ENCODE measurements around the gene DIAPH2. TPM values are rescaled to one million over a fixed set of nuclear protein-coding genes. Genes with fewer than 3 reads are reported as not detected.

Gene DIAPH2
- total RNA-seq, 1 donor from 2014 or later = 7.9 TPM

- FAIRE-seq (no peak), DNase-seq (ENCODE audit: low read depth) (no peak)
- Histone ChIP-seq H3K36me3 (ENCODE audit: control insufficient read depth, insufficient read depth, low read length) (no peaks in the 10 kb centered on the region), H3K4me3 (ENCODE audit: low read depth, low read length) (no peak overlapping the region), H3K27me3 (ENCODE audit: control insufficient read depth, insufficient read depth, low read length) (no peaks in the 10 kb centered on the region)
- TF ChIP-seq CTCF (IDR thresholded peaks at IDR 0.05; ENCODE audit: insufficient read depth, low read length, severe bottlenecking) = no peak
Observed at GRCh38 chrX:96918864-96919263, 234.2 kb downstream of the DIAPH2 start.

GRCh38 chrX:96919672-96920071, 235.0 kb downstream of the DIAPH2 start:
- H3K36me3 ChIP-seq (ENCODE audit: control insufficient read depth, insufficient read depth, low read length) = no peaks in the 10 kb centered on the region
- FAIRE-seq (no peak), DNase-seq (ENCODE audit: low read depth) (no peak)
- no peaks in the 10 kb centered on the region for H3K27me3 ChIP-seq (ENCODE audit: control insufficient read depth, insufficient read depth, low read length)
- TF ChIP-seq CTCF (IDR thresholded peaks at IDR 0.05; ENCODE audit: insufficient read depth, low read length, severe bottlenecking) = no peak
- no peak overlapping the region for H3K4me3 ChIP-seq (ENCODE audit: low read depth, low read length)

GRCh38 chrX:96924581-96924980, 239.9 kb downstream of the DIAPH2 start:
- H3K36me3 ChIP-seq (ENCODE audit: control insufficient read depth, insufficient read depth, low read length) = no peaks in the 10 kb centered on the region
- FAIRE-seq (no peak), DNase-seq (ENCODE audit: low read depth) (no peak)
- H3K27me3 ChIP-seq (ENCODE audit: control insufficient read depth, insufficient read depth, low read length) = no peaks in the 10 kb centered on the region
- no peak overlapping the region for H3K4me3 ChIP-seq (ENCODE audit: low read depth, low read length)
- no peak for TF ChIP-seq CTCF (IDR thresholded peaks at IDR 0.05; ENCODE audit: insufficient read depth, low read length, severe bottlenecking)

GRCh38 chrX:96929036-96929435, 244.4 kb downstream of the DIAPH2 start:
- no peak for FAIRE-seq
- Histone ChIP-seq H3K4me3 (ENCODE audit: low read depth, low read length) (no peak overlapping the region), H3K27me3 (ENCODE audit: control insufficient read depth, insufficient read depth, low read length) (no peaks in the 10 kb centered on the region), H3K36me3 (ENCODE audit: control insufficient read depth, insufficient read depth, low read length) (no peaks in the 10 kb centered on the region)
- peak; percentile 85 for DNase-seq (ENCODE audit: low read depth)
- no peak for TF ChIP-seq CTCF (IDR thresholded peaks at IDR 0.05; ENCODE audit: insufficient read depth, low read length, severe bottlenecking)

- H3K27me3 ChIP-seq (ENCODE audit: control insufficient read depth, insufficient read depth, low read length) = no peaks in the 10 kb centered on the region
- no peaks in the 10 kb centered on the region for H3K36me3 ChIP-seq (ENCODE audit: control insufficient read depth, insufficient read depth, low read length)
- no peak for TF ChIP-seq CTCF (IDR thresholded peaks at IDR 0.05; ENCODE audit: insufficient read depth, low read length, severe bottlenecking)
- DNase-seq (ENCODE audit: low read depth) (no peak), FAIRE-seq (no peak)
- no peak overlapping the region for H3K4me3 ChIP-seq (ENCODE audit: low read depth, low read length)
Observed at GRCh38 chrX:96957718-96958117, 273.1 kb downstream of the DIAPH2 start.

GRCh38 chrX:96971812-96972211, 287.2 kb downstream of the DIAPH2 start:
- H3K4me3 ChIP-seq (ENCODE audit: low read depth, low read length) = no peak overlapping the region
- no peak for TF ChIP-seq CTCF (IDR thresholded peaks at IDR 0.05; ENCODE audit: insufficient read depth, low read length, severe bottlenecking)
- no peaks in the 10 kb centered on the region for H3K27me3 ChIP-seq (ENCODE audit: control insufficient read depth, insufficient read depth, low read length)
- H3K36me3 ChIP-seq (ENCODE audit: control insufficient read depth, insufficient read depth, low read length) = no peaks in the 10 kb centered on the region
- FAIRE-seq = no peak
- no peak for DNase-seq (ENCODE audit: low read depth)
